Right ventricle myocardium superior (tissue), 1 donor: ENCODE measurements around the gene OR10K1. TPM values are rescaled to one million over a fixed set of nuclear protein-coding genes. Genes with fewer than 3 reads are reported as not detected.
"Not testable (repeated sequence)": the region's sequence is repeated elsewhere in the genome, so short reads cannot be mapped to it uniquely, and the experiment has no call there.

Source experiments
- ATAC-seq: fragments of 200-7000 bp; cut with Tn5 transposase; one replicate; pipeline ENCODE4 v1.9.1; 2020; ENCODE audit warnings: mild to moderate bottlenecking; ENCODE audit not compliant: poor library complexity
- DNase-seq: peaks from one replicate; pipeline ENCODE4 v3.0.0-alpha.2; 2020
- intact Hi-C: fragments of 100-400 bp; cut with DNase I; formaldehyde crosslinking; loops from one replicate; pipeline ENCODE4 v1.11.2; 2022
- long read RNA-seq: library from polyadenylated mRNA; unstranded; transcript quantifications from one replicate; pipeline ENCODE4 v2.0.0, GENCODE V29; 2021
- total RNA-seq: library from RNA; stranded (reverse); fragmentation: NEBNext Ultra II Directional; extraction: Animal tissue kit (Norgen Biotek cat#: 25700); gene quantifications from one replicate; pipeline ENCODE4 v1.2.1, GENCODE V29; 2021
- donor health status: DM: no; HTN: yes; CAD: no; lungs with severe emphysema.

Gene OR10K1, protein sequence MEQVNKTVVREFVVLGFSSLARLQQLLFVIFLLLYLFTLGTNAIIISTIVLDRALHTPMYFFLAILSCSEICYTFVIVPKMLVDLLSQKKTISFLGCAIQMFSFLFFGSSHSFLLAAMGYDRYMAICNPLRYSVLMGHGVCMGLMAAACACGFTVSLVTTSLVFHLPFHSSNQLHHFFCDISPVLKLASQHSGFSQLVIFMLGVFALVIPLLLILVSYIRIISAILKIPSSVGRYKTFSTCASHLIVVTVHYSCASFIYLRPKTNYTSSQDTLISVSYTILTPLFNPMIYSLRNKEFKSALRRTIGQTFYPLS
- total RNA-seq: not detected
- long read RNA-seq: 0 reads

DNA sequence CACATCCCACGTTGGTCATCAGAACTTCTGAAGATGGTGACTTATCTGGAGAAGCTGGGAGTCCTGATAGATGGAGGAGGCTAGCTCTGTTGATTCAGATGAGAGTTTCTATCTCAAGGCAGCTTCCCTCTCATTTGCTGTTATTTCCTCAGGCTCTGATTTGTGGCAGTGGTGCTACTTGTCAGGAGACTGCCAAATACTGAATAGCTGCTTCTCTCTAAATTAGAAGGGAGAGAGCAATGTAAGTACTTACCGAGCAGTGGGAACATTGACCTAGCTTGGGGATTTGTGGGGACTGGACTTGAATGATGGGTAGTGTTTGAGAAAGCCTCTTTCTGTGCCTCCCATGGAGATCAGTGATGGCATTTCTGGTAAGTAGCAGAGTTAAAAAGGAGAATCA, at the start of gene OR10K1:
OR10K1 (plus strand) TSS at position 301 of the 400 bp plus-strand sequence. CDS start 3,728 bp downstream, outside the sequence.
- intact Hi-C loops: no loop called here
- ATAC-seq (no peak), DNase-seq (no peak)

DNA sequence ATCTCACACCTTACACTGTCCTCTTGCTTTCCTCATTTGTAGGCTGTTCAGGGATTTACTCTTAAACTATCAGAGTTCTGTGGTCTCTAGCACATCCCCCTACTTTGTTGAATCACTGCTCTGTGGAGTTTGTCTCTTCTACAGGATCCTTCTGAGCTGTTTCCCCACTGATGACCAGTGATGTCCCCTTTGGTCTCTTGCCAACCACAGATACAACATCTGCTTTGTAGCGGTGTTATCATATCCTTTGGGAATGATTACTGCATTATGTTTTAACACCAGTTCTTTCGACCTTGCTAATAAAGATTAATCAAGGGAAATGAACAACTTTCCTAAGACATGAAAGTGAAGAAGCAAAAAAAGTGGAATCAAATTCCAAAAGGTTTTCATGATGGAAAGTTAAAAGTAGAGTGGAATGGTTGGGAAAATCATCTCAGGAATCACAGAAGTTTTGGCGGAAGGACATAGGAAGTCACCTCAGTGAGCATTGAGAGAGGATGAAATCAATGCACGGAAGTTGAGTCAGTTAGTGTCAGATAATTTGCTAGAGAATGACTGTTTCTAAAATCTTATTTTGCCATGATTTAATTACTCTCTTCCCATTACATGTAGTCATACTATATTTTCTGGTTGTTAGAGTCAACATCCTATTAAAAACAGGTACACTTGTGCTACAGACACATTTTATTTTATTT, 46.8 kb upstream of the OR10K1 start:
- DNase-seq (no peak), ATAC-seq (no peak)
- intact Hi-C loops: no loop called here

DNA sequence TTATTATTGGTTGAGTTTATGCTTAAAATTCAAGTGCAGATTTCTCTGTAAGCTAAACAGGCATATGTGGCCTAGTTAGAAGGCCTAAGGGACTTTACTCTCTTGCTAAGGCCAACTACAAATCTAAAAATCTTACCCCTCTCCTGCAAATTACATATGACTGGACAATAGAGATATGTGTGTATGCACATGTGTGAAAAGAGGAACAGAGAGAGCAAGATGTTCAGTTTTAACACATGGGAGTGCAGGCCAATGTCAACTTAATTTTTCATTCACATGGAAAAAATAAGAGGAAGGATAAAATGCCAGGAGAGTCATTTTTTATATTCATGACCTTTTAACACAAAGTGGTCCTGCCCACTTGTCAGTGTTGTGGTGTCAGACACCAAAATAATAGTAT, 44.0 kb upstream of the OR10K1 start:
- intact Hi-C loops: no loop called here
- ATAC-seq: no peak
- DNase-seq: no peak

DNA sequence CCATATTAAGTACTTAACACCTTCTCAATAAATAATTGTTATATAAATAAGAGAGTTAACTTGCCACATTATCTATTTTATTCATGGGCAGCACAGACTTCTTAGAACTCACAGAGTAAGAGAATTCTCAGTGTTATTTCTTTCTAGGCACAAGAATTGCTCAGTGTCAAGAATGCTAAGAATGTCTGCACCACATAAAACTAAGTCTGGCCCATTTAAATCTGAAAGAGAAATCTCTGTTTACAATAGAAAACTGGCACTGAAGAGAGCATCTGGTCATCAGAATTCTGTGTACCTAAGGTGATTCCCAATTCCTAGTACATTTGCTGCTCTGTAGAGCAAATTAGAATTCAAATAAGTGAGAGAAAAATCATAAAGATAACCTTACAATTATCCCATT, 39.4 kb upstream of the OR10K1 start:
- intact Hi-C loops: no loop called here
- no peak for DNase-seq
- ATAC-seq: no peak

DNA sequence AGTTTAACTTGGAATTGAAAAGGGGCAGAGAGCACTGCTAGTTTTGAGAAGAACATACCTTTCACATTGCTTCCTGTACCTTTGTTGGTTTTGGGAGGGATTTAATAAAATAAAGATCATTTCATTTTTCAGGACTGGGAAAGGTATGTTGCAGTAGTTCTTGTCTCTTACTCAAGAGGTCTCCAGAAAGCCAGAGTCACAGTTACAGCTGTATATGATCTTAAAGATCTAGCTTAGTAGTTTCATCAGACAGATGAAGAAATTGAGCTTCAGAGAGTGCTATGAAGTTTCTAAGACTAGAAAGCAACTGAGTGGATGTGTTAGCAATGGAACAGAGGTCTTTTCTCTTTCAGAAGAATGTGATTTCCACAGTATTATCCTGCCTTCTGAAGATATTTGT, 36.6 kb upstream of the OR10K1 start:
- intact Hi-C loops: no loop called here
- DNase-seq (no peak), ATAC-seq (no peak)

DNA sequence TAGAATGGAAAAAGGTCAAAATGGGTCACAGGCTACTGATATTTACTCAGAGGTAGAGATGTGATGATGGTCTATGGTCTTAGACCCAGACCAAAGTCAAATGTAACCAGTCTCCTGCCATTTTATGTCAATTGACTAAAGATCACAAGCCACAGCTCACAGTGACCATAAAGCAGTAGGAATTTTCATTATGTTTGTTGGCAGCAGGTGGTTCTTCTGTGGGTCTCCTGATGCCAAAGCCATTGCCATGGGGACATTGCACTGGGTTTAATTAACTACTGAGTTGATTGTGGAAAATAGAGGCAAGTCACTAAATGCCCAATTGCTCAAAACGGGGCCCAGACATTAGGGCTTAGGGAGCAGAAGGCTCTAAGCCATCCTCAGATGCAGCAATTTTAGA, 35.5 kb upstream of the OR10K1 start, which contains the start of gene OR10K2:
OR10K2 (minus strand) TSS at position 101 of the 400 bp plus-strand sequence. CDS start 5,371 bp downstream, outside the sequence.
- ATAC-seq (no peak), DNase-seq (no peak)
- intact Hi-C loops: no loop called here

DNA sequence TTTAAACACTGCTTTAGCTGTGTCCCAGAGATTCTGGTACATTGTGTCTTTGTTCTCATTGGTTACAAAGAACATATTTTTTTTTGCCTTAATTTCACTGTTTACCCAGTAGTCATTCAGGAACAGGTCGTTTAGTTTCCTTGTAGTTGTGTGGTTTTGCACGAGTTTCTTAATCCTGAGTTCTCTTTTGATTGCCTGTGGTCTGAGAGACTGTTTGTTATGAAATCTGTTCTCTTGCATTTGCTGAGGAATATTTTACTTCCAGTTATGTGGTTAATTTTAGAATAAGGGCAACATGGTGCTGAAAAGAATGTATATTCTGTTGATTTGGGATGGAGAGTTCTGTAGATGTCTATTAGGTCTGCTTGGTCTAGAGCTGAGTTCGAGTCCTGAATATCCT, 31.5 kb upstream of the OR10K1 start:
- DNase-seq, ATAC-seq, intact Hi-C loops: not testable (repeated sequence)

DNA sequence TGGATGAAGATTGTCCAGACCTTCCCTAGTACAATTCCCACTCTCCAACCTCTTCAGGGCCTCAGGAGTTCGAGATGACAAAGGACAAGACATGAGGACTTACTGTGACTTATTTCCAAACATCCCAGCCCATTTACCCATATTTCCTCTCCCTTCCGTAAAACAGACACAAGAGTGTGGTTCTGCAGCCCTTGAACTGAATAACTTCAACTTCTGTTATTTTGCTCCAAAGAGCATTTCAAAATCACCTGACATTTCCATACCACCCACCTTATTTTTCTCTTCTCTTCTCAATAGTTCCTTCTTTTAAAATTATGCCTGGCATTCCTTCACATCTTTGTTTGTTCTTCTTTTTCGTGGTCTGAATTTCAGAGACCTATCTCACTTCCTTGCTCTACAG, 26.9 kb upstream of the OR10K1 start:
- intact Hi-C loops: no loop called here
- DNase-seq: no peak
- no peak for ATAC-seq

DNA sequence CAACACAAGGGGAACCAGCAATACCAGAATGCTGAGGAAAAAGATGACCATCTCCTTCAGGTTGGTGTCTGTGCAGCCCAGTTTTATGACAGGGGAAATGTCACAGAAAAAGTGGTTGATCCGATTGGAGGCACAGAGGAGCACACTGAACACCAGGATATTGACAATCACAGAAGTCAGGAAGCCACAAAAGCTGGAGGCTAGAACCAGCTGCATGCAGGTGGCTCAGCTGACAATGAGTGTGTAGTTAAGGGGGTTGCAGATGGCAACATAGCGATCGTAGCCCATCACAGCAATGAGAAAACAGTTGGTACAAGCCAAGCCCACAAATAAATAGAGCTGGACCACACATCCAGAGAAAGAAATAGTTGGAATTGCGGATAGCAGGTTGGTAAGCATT, 16.3 kb upstream of the OR10K1 start:
- intact Hi-C loops: no loop called here
- DNase-seq (no peak), ATAC-seq (no peak)

DNA sequence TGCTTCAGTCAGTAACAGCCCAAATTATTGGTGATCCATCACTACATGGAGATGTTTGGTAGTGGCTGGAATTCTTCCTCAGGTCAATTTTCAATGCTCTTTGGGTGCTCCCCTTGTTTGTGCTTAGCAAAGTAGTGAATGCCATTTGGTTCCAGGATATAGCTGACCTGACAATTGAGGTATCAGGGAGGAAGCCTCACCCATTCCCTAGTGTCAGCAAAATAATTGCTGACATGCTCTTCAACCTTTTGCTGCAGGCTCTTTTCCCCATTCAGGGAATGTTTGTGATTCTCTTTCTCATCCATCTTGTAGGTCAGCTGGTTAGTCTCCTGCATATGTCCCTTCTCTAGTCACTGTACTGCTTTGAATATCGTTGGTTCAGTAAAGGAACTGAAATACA, 7.1 kb upstream of the OR10K1 start:
- intact Hi-C loops: no loop called here
- ATAC-seq (no peak), DNase-seq (no peak)

DNA sequence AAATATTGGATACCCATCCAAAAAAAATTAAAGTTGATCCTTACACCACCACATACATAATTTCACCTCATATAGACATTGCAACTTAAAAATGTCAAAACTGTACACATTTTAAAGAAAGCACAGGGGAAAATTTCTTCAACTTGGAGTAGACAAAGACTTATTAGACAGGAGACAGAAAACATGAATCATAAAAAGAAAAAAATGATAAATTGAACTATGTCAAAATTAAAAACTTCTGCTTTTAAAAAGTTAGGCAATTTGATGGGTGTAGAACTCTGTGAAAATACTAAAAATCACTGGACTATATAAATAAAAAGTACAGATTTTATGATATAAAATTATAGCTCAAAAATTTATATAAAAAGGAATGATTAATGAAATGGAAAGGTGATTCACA, 4.4 kb upstream of the OR10K1 start:
- DNase-seq: no peak
- intact Hi-C loops: no loop called here
- ATAC-seq: no peak

DNA sequence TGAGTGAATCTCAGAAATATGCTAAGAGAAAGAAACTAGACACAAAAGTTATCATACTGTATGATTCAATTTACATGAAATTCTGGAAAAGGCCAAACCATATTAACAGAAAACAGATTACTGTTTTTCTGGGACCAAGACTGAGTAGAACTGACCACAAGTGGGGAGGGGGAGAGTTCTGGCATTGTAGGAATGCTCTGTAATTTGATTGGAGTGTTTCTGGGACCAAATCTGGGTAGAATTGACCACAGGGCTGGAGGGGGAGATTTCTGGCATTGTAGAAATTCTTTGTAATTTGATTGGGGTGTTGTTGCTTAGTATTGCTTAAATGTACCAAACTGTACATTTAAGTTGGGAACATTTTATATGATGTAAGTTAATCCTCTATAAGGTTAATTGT, 3.4 kb upstream of the OR10K1 start:
- intact Hi-C loops: no loop called here
- no peak for DNase-seq
- no peak for ATAC-seq

DNA sequence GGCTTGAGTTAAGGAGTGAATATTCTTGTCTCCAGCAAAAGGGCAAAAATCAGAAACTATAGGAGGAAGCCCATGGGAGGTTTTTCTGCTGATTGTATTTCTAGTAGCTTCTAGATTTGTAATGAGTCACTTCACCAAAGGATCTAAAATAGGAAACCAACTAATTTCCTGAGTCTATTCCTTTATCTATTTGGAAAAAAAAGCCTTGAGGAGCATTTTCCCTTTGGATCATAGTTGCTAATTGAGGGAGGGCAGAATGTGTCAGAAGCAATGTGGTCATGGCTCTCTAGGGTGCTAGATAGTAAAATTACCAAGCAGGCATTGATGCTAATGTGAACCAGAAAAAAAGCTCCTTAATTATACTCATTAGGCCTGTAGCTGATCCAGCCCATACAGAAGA, 10.3 kb downstream of the OR10K1 start, which contains the start of gene OR10R2:
OR10R2 (plus strand) TSS at position 301 of the 400 bp plus-strand sequence. CDS start 106 bp downstream, outside the sequence.
- no peak for ATAC-seq
- DNase-seq: no peak
- intact Hi-C loops: no loop called here

DNA sequence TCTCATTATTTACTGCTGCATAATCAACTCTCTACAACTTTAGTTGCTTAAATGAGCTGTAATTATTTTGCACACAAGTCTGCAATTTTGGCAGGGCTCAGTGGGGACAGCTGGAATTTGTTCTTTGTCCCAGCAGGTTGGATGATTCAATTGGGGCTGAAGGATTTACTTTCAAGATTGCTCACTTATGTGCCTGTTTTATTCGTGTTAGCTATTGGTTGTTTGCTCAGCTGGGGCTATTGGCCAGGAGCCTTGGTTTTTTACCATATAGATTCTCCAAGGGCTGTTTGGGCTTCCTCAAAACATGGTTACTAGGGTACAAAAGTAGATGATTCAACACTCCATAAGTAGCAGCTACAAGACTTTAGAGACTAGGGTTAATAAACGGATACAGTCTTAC, 23.8 kb downstream of the OR10K1 start:
- DNase-seq (no peak), ATAC-seq (no peak)
- intact Hi-C loops: no loop called here

DNA sequence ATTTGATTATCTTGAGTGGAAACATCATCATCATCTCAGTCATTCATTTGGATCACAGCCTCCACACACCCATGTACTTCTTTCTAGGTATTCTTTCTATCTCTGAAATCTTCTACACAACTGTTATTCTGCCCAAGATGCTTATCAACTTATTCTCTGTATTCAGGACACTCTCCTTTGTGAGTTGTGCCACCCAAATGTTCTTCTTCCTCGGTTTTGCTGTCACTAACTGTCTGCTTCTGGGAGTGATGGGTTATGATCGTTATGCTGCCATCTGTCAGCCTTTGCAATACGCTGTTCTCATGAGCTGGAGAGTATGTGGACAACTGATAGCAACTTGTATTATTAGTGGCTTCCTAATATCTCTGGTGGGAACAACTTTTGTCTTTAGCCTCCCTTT, 29.7 kb downstream of the OR10K1 start:
- ATAC-seq: no peak
- intact Hi-C loops: no loop called here
- no peak for DNase-seq

DNA sequence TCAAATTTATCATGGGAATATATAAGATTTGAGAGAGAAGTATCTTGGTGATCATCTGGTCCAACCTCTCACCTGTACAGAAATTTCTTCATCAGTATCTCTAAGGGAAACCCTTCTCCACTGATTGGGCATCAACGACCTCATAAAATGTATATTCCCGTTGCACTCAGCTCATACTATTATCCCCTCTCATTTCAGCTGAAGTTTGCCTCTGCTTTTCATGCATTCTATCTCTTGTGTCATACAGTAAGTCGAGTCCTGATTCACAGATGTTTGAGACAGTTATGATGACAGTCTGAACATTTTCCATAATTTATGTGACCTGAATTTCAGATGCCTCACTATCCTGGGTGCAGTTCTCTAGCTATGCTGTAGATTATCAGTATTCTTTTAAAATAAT, 31.4 kb downstream of the OR10K1 start:
- ATAC-seq (no peak), DNase-seq (no peak)
- intact Hi-C loops: no loop called here

DNA sequence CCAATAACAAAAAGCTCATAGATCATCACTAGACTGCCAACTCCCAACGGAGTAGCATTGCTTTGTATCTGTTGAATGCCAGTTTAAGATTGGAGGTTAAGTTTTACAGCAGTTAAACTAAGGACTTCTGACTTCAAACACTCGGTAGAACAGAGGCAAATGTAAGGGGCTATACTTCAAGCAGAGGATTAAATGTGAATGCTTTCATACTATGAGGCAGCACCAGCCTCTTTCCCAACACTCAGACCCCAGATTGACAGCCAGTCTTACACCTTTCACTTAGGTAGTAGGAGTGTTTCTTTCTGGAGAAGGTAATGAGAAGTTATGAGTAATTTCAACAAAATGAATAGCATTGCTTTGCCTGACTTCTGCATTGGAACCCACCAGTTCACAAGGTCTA, 33.2 kb downstream of the OR10K1 start:
- intact Hi-C loops: no loop called here
- ATAC-seq (no peak), DNase-seq (no peak)

DNA sequence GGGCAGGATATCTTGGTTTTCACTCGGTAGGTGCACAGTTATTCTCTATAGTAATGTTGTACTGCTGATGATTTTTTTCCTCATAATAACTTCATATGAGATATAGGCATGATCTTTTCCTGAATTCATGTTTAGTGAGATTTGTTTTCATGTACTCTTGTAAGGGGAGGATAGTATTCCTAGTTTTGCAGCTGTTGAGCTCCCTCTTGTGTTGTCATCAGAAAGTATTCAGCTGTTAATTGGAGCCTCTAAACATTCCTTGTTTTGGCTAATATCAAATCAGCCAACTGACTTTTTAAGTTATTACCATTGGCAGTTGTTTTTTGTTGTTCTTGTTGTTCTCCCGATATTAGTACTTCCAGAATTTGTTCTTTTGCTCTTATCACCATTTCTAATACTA, 34.7 kb downstream of the OR10K1 start:
- intact Hi-C loops: no loop called here
- no peak for DNase-seq
- no peak for ATAC-seq

DNA sequence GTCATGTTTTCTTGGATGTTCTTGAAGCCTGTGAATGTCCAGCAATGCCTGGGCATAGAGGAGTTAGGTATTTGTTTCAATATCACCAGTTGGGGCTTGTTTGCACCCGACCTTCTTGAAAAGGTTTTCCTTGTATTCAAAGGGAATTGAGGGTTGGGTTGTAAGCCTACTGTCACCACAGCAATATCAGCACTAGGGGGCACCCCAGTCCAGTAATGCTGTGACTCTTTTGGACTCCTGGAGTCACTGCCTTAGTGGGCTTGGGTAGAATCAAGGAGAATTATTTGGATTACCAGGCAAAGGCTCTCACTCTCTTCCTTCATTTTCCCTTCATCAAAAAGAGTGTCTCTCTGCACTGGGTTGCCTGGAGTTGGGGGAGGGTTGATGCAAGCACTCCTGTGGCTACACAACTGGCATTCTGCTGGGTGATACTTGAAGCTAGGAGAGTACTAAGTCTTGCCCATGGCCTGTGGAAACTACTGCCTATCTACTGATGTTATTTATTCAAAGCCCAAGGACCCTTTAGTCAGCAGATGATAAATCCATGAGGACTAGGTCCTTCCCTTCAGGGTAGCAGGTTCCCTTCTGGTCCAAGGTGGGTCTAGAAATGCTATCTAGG, 44.8 kb downstream of the OR10K1 start:
- DNase-seq: no peak
- ATAC-seq: no peak
- intact Hi-C loops: no loop called here

DNA sequence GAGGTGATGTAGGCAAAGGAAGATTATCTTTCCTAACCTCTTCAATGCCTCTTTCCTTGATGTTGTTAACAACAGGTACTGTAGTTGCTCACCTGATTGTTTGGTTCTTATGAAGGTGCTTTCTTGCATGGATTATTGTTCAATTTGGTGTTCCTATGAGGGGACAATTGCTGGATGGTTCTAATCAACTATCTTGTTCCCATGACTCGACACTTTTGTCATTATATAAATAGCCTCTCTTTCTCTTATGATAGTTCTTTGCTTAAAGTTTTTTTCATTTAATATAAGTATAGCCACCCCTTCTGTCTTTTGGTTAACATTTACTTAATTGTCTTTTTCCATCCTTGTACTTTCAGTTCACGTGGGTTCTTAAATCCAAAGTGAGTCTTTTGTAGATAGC, 45.9 kb downstream of the OR10K1 start:
- DNase-seq (no peak), ATAC-seq (no peak)
- intact Hi-C loops: no loop called here
